GM23338 (cell line): ENCODE data around the gene HOXA3. TPM values are rescaled to one million over a fixed set of nuclear protein-coding genes. Genes with fewer than 3 reads are reported as not detected.

Source experiments
- ATAC-seq: fragments of 200-7000 bp; cut with Tn5 transposase; 3 replicates; pipeline ENCODE4 v1.9.1; 2020
- DNase-seq: peaks from one replicate; pipeline ENCODE4 v3.0.0-alpha.2; 2015; ENCODE audit warnings: low spot score
- H2AFZ ChIP-seq: fragments of 200-600 bp; sonication (generic); 2 replicates; pipeline ENCODE4 v1.8.0; 2016; ENCODE audit warnings: antibody characterized with exemption, mild to moderate bottlenecking, moderate library complexity
- H3F3A ChIP-seq: fragments of 200-600 bp; sonication (generic); replicated peaks from 2 replicates; pipeline ENCODE4 v1.8.0; 2017; ENCODE audit warnings: antibody characterized with exemption, mixed run types, low read depth
- H3K27ac ChIP-seq: fragments of 200-600 bp; sonication (generic); 2 replicates; pipeline ENCODE4 v1.6.1; 2016; ENCODE audit warnings: low read depth
- H3K27me3 ChIP-seq: fragments of 200-600 bp; sonication (generic); 2 replicates; pipeline ENCODE4 v1.8.0; 2016; ENCODE audit warnings: mild to moderate bottlenecking, mixed run types, moderate library complexity; ENCODE audit not compliant: insufficient read depth
- H3K36me3 ChIP-seq: fragments of 200-600 bp; sonication (generic); 2 replicates; pipeline ENCODE4 v1.8.0; 2016; ENCODE audit warnings: mild to moderate bottlenecking; ENCODE audit not compliant: insufficient read depth
- H3K4me1 ChIP-seq: fragments of 200-600 bp; sonication (generic); 2 replicates; pipeline ENCODE4 v1.8.0; 2016; ENCODE audit warnings: mild to moderate bottlenecking, moderate library complexity; ENCODE audit not compliant: insufficient read depth
- H3K4me2 ChIP-seq: fragments of 200-600 bp; sonication (generic); 2 replicates; pipeline ENCODE4 v1.7.1; 2017; ENCODE audit warnings: mixed run types
- H3K4me3 ChIP-seq: fragments of 200-600 bp; sonication (generic); 2 replicates; pipeline ENCODE4 v1.6.1; 2016; ENCODE audit warnings: mixed run types
- H3K79me2 ChIP-seq: fragments of 200-600 bp; sonication (generic); replicated peaks from 2 replicates; pipeline ENCODE4 v1.8.0; 2017; ENCODE audit warnings: mild to moderate bottlenecking; ENCODE audit not compliant: insufficient read depth
- H3K9me2 ChIP-seq: fragments of 200-600 bp; sonication (generic); 2 replicates; pipeline ENCODE4 v1.8.0; 2017; ENCODE audit not compliant: insufficient read depth
- H4K20me1 ChIP-seq: fragments of 200-600 bp; sonication (generic); replicated peaks from 2 replicates; pipeline ENCODE4 v1.8.0; 2017; ENCODE audit warnings: mild to moderate bottlenecking; ENCODE audit not compliant: insufficient read depth
- H3K27ac Mint-ChIP-seq: 2 replicates; pipeline ENCODE4 v1.8.0; 2020; ENCODE audit warnings: inconsistent platforms, mild to moderate bottlenecking, moderate library complexity, mixed read lengths
- H3K27me3 Mint-ChIP-seq: 3 replicates; pipeline ENCODE4 v1.8.0; 2022; ENCODE audit warnings: low read depth, mild to moderate bottlenecking, moderate library complexity, mixed read lengths, inconsistent platforms; ENCODE audit not compliant: insufficient read depth, poor library complexity
- H3K36me3 Mint-ChIP-seq: 3 replicates; pipeline ENCODE4 v1.8.0; 2021; ENCODE audit warnings: low read depth, mild to moderate bottlenecking, inconsistent platforms, moderate library complexity, mixed read lengths
- H3K4me1 Mint-ChIP-seq: 3 replicates; pipeline ENCODE4 v1.8.0; 2020; ENCODE audit warnings: mild to moderate bottlenecking, inconsistent platforms, mixed read lengths
- H3K4me3 Mint-ChIP-seq: 3 replicates; pipeline ENCODE4 v1.8.0; 2021; ENCODE audit warnings: moderate library complexity, mild to moderate bottlenecking, inconsistent platforms, mixed read lengths
- H3K9me3 Mint-ChIP-seq: 3 replicates; pipeline ENCODE4 v1.8.0; 2020; ENCODE audit warnings: moderate library complexity, mild to moderate bottlenecking, inconsistent platforms, mixed read lengths
- EZH2 ChIP-seq: fragments of 200-600 bp; sonication (generic); IDR thresholded peaks from one replicate; pipeline ENCODE4 v1.8.0; 2017; ENCODE audit warnings: antibody characterized with exemption, mild to moderate bottlenecking, low read depth; ENCODE audit not compliant: unreplicated experiment
- EZH2phosphoT487 ChIP-seq: fragments of 200-600 bp; sonication (generic); IDR thresholded peaks from one replicate; pipeline ENCODE4 v1.8.1; 2018; ENCODE audit warnings: antibody characterized with exemption; ENCODE audit not compliant: unreplicated experiment
- REST ChIP-seq: IDR thresholded peaks from one replicate; pipeline ENCODE4 v1.6.1; 2018; ENCODE audit warnings: antibody characterized with exemption; ENCODE audit not compliant: unreplicated experiment
- ZNF462 ChIP-seq: fragments of 250-450 bp; sonication (Bioruptor Pico); IDR thresholded peaks from 2 replicates; pipeline ENCODE4 v1.5.0; 2020; ENCODE audit warnings: mild to moderate bottlenecking, moderate library complexity
- polyA plus RNA-seq: library from polyadenylated mRNA; unstranded; fragments of >200 nt; fragmentation: Nextera tagmentation; extraction: Ambion mirVana; gene quantifications from 2 replicates; pipeline ENCODE4 v1.2.1, GENCODE V29; 2016
- total RNA-seq: library from RNA; depleted of rRNA; stranded (reverse); fragments of >200 nt; shearing (Covaris generic); gene quantifications from 2 replicates; pipeline ENCODE4 v1.2.3, GENCODE V29; 2014

Gene HOXA3
- total and polyA plus RNA-seq, 2 experiments from 2014 or later = not detected

GRCh38 chr7:27149842-27150567 lies 2.4 kb downstream of the HOXA3 start (continued):
- TF ChIP-seq ZNF462 (CRISPR knock-in tag) = no peak

GRCh38 chr7:27148756-27149641 lies 3.4 kb downstream of the HOXA3 start:
- Mint-ChIP-seq H3K27me3 (peaks cover 100% of the 10 kb centered on the region), H3K9me3 (peaks cover 21% of the 10 kb centered on the region), H3K4me1 (peaks cover 15% of the 10 kb centered on the region), H3K36me3 (no peaks in the 10 kb centered on the region; the same call in 2 of the 3 replicates), H3K4me3 (no peak overlapping the region), H3K27ac (no peak overlapping the region)
- DNase-seq (peak; percentile 17), ATAC-seq (no peak)
- Histone ChIP-seq H3K4me3 (no peak overlapping the region), H3K27me3 (peaks cover 100% of the 10 kb centered on the region), H3K79me2 (no peaks in the 10 kb centered on the region), H2AFZ (no peak overlapping the region), H3F3A (peaks cover 43% of the 10 kb centered on the region), H3K4me1 (peaks cover 20% of the 10 kb centered on the region), H4K20me1 (peaks cover 53% of the 10 kb centered on the region), H3K36me3 (no peaks in the 10 kb centered on the region), H3K4me2 (no peak overlapping the region; the same call in 1 of the 2 replicates), H3K9me2 (no peaks in the 10 kb centered on the region), H3K27ac (no peak overlapping the region)
- TF ChIP-seq EZH2phosphoT487 (peak; percentile 60), REST (no peak), EZH2 (peak; percentile 92)
